Liver (tissue), 9 donors: ENCODE measurements around the gene PPP6R1. TPM values are rescaled to one million over a fixed set of nuclear protein-coding genes. Genes with fewer than 3 reads are reported as not detected.

Experiments used
- DNase-seq: peaks from one replicate; pipeline ENCODE4 v3.0.0-alpha.2; 2017; ENCODE audit warnings: low spot score
- H3K27ac ChIP-seq, 2 donors: one replicate each; pipeline ENCODE4 v1.7.0; 2013; ENCODE audit warnings: inconsistent platforms in 2 of 2, low read length in 2 of 2, control low read depth in 1 of 2, low read depth in 1 of 2, mild to moderate bottlenecking in 1 of 2
- H3K27me3 ChIP-seq, 4 donors: one replicate each; pipeline versions ENCODE4 v1.6.1 to v1.7.0; 2013; ENCODE audit warnings: low read length in 3 of 4, inconsistent platforms in 1 of 4, mild to moderate bottlenecking in 1 of 4, moderate library complexity in 1 of 4; ENCODE audit not compliant: control insufficient read depth in 4 of 4, insufficient read depth in 4 of 4
- H3K36me3 ChIP-seq, 4 donors: one replicate each; pipeline versions ENCODE4 v1.6.1 to v1.7.0; 2013; ENCODE audit warnings: low read length in 3 of 4, mild to moderate bottlenecking in 3 of 4, low read depth in 1 of 4, moderate library complexity in 1 of 4; ENCODE audit not compliant: control insufficient read depth in 4 of 4, insufficient read depth in 3 of 4
- H3K4me1 ChIP-seq, 4 donors: one replicate each; pipeline versions ENCODE4 v1.6.1 to v1.7.0; 2013; ENCODE audit warnings: low read length in 3 of 4, mild to moderate bottlenecking in 3 of 4, moderate library complexity in 1 of 4; ENCODE audit not compliant: control insufficient read depth in 4 of 4, insufficient read depth in 4 of 4
- H3K4me3 ChIP-seq, 3 donors: one replicate each; pipeline versions ENCODE4 v1.6.1 to v1.7.0; 2013; ENCODE audit warnings: low read length in 3 of 3, control low read depth in 1 of 3, low read depth in 1 of 3, mild to moderate bottlenecking in 1 of 3
- H3K9ac ChIP-seq, 2 donors: one replicate each; pipeline ENCODE4 v1.7.0; 2013; ENCODE audit warnings: low read length in 2 of 2, mild to moderate bottlenecking in 2 of 2, moderate library complexity in 2 of 2, control low read depth in 1 of 2, low read depth in 1 of 2
- H3K9me3 ChIP-seq, 4 donors: one replicate each; pipeline versions ENCODE4 v1.6.1 to v1.7.0; 2013; ENCODE audit warnings: low read length in 3 of 4; ENCODE audit not compliant: control insufficient read depth in 4 of 4
- EGR1 ChIP-seq, 2 donors: IDR thresholded peaks; 2 replicates each; pipeline ENCODE4 v1.6.1; 2016 to 2018; ENCODE audit warnings: antibody characterized with exemption in 2 of 2, low read depth in 2 of 2
- FOXA1 ChIP-seq: IDR thresholded peaks from 2 replicates; pipeline ENCODE4 v1.6.1; 2016; ENCODE audit warnings: antibody characterized with exemption
- FOXA2 ChIP-seq: IDR thresholded peaks from 2 replicates; pipeline ENCODE4 v1.6.1; 2016; ENCODE audit warnings: antibody characterized with exemption
- GABPA ChIP-seq, 2 donors: IDR thresholded peaks in 1 of 2; conservative IDR thresholded peaks in 1 of 2; 2 replicates each; pipeline ENCODE4 v1.6.1; 2016; ENCODE audit warnings: antibody characterized with exemption in 2 of 2, mild to moderate bottlenecking in 1 of 2, moderate library complexity in 1 of 2
- HNF4A ChIP-seq, 2 donors: conservative IDR thresholded peaks; 2 replicates each; pipeline ENCODE4 v1.6.1; 2016; ENCODE audit warnings: antibody characterized with exemption in 2 of 2, mild to moderate bottlenecking in 2 of 2
- HNF4G ChIP-seq: IDR thresholded peaks from 2 replicates; pipeline ENCODE4 v1.6.1; 2016; ENCODE audit warnings: antibody characterized with exemption
- JUND ChIP-seq, 2 donors: IDR thresholded peaks; 2 replicates each; pipeline ENCODE4 v1.6.1; 2016; ENCODE audit warnings: antibody characterized with exemption in 2 of 2
- NR2F2 ChIP-seq: IDR thresholded peaks from 2 replicates; pipeline ENCODE4 v1.6.1; 2016; ENCODE audit warnings: antibody characterized with exemption
- RAD21 ChIP-seq, 2 donors: IDR thresholded peaks; 2 replicates each; pipeline ENCODE4 v1.6.1; 2016; ENCODE audit warnings: antibody characterized with exemption in 2 of 2, mild to moderate bottlenecking in 2 of 2
- RXRA ChIP-seq, 2 donors: IDR thresholded peaks; 2 replicates each; pipeline ENCODE4 v1.6.1; 2017 to 2018; ENCODE audit warnings: antibody characterized with exemption in 2 of 2, mild to moderate bottlenecking in 1 of 2
- SP1 ChIP-seq: IDR thresholded peaks from 2 replicates; pipeline ENCODE4 v1.6.1; 2018; ENCODE audit warnings: antibody characterized with exemption, mild to moderate bottlenecking
- TAF1 ChIP-seq: conservative IDR thresholded peaks from 2 replicates; pipeline ENCODE4 v1.6.1; 2016; ENCODE audit warnings: antibody characterized with exemption, mild to moderate bottlenecking
- YY1 ChIP-seq: IDR thresholded peaks from 2 replicates; pipeline ENCODE4 v1.6.1; 2016; ENCODE audit warnings: antibody characterized with exemption, mild to moderate bottlenecking
- WGBS: extraction: QIAGEN DNeasy Blood & Tissue Kit; methylation state at CpG from one replicate; pipeline ENCODE4 v1.1.7; 2013; 5-methylcytosine and 5-hydroxymethylcytosine counted together
- polyA plus RNA-seq, 2 donors: library from polyadenylated mRNA; stranded (reverse) in 1 of 2; unstranded in 1 of 2; fragments of 200-250 nt in 1 of 2; fragments of >200 nt in 1 of 2; fragmentation: Nextera tagmentation in 1 of 2; extraction: Ambion mirVana in 1 of 2; gene quantifications; one replicate each; pipeline versions ENCODE4 v1.2.1 to v1.2.3, GENCODE V29; 2013 to 2015
- total RNA-seq, 2 donors: library from RNA; depleted of rRNA; stranded (reverse); fragments of >200 nt; gene quantifications; one replicate each; pipeline ENCODE4 v1.2.3, GENCODE V29; 2014
- TF ChIP-seq, protein P1 (sequence below): IDR thresholded peaks from 2 replicates; pipeline ENCODE4 v1.6.1; 2016; ENCODE audit warnings: antibody characterized with exemption
- TF ChIP-seq, protein P2 (sequence below): IDR thresholded peaks from 2 replicates; pipeline ENCODE4 v1.6.1; 2016; ENCODE audit warnings: antibody characterized with exemption, mild to moderate bottlenecking
- TF ChIP-seq, protein P3 (sequence below): IDR thresholded peaks from 2 replicates; pipeline ENCODE4 v1.6.1; 2016; ENCODE audit warnings: antibody characterized with exemption
- TF ChIP-seq, protein P4 (sequence below): fragments of 150-350 bp; IDR thresholded peaks from 2 replicates; pipeline ENCODE4 v1.5.1; 2017; ENCODE audit warnings: improper control_type of control experiment, low read depth, low read length; ENCODE audit not compliant: missing input control
- TF ChIP-seq, protein P5 (sequence below): IDR thresholded peaks from 2 replicates; pipeline ENCODE4 v1.6.1; 2016; ENCODE audit warnings: antibody characterized with exemption
- donor health status: healthy.
- donor health status: healthy.
- donor health status: healthy.
- donor health status: healthy.
- donor health status: healthy.

Gene PPP6R1
- total and polyA plus RNA-seq, 4 donors: 5.5 to 40.1 (median 22.5) TPM

DNA sequence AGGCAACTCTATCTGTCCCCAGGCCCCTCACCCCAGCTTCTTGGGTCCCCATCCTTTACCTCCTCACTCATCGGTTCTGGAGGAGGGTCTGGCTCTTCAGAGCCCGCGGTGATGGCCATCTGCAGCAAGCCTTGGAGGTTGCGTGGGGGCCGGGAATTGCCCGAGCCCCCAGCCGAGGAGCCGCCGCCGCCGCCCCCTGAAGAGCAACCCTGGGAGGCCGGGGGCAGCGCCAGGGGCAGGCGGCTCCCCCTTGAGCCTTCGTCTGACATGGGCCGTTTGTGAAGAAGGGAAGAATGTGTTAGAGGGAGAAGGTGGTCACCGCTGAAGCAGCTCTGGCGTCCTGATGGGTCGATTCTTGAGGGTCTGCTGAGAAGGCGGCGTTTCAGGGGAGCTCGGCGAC is 20.5 kb upstream of the PPP6R1 start:
- no peaks in the 10 kb centered on the region for H3K9me3 ChIP-seq
- peak overlapping the region; percentile 93 to 99 (median 99) for H3K4me3 ChIP-seq
- peaks cover 0 to 19% (median 3%) of the 10 kb centered on the region in 4 donors for H3K36me3 ChIP-seq
- 8% methylated on average over 23 of the region's 23 CpGs for WGBS
- peak overlapping the region in 1 of 2 donors; percentile 79 for H3K27ac ChIP-seq
- TF ChIP-seq HNF4G: no peak
- no peak for TF ChIP-seq RAD21 (IDR thresholded peaks at IDR 0.05)
- TF ChIP-seq, protein P1, sequence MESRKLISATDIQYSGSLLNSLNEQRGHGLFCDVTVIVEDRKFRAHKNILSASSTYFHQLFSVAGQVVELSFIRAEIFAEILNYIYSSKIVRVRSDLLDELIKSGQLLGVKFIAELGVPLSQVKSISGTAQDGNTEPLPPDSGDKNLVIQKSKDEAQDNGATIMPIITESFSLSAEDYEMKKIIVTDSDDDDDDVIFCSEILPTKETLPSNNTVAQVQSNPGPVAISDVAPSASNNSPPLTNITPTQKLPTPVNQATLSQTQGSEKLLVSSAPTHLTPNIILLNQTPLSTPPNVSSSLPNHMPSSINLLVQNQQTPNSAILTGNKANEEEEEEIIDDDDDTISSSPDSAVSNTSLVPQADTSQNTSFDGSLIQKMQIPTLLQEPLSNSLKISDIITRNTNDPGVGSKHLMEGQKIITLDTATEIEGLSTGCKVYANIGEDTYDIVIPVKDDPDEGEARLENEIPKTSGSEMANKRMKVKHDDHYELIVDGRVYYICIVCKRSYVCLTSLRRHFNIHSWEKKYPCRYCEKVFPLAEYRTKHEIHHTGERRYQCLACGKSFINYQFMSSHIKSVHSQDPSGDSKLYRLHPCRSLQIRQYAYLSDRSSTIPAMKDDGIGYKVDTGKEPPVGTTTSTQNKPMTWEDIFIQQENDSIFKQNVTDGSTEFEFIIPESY: no peak
- TF ChIP-seq, protein P2, sequence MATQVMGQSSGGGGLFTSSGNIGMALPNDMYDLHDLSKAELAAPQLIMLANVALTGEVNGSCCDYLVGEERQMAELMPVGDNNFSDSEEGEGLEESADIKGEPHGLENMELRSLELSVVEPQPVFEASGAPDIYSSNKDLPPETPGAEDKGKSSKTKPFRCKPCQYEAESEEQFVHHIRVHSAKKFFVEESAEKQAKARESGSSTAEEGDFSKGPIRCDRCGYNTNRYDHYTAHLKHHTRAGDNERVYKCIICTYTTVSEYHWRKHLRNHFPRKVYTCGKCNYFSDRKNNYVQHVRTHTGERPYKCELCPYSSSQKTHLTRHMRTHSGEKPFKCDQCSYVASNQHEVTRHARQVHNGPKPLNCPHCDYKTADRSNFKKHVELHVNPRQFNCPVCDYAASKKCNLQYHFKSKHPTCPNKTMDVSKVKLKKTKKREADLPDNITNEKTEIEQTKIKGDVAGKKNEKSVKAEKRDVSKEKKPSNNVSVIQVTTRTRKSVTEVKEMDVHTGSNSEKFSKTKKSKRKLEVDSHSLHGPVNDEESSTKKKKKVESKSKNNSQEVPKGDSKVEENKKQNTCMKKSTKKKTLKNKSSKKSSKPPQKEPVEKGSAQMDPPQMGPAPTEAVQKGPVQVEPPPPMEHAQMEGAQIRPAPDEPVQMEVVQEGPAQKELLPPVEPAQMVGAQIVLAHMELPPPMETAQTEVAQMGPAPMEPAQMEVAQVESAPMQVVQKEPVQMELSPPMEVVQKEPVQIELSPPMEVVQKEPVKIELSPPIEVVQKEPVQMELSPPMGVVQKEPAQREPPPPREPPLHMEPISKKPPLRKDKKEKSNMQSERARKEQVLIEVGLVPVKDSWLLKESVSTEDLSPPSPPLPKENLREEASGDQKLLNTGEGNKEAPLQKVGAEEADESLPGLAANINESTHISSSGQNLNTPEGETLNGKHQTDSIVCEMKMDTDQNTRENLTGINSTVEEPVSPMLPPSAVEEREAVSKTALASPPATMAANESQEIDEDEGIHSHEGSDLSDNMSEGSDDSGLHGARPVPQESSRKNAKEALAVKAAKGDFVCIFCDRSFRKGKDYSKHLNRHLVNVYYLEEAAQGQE: no peak
- no peak for TF ChIP-seq HNF4A (conservative IDR thresholded peaks at IDR 0.05)
- no peak for TF ChIP-seq NR2F2
- TF ChIP-seq EGR1 (IDR thresholded peaks at IDR 0.05; ENCODE audit: low read depth in 2 of 2): no peak
- H3K9ac ChIP-seq: no peak overlapping the region
- DNase-seq: no peak
- H3K4me1 ChIP-seq: peaks cover 7 to 15% (median 10%) of the 10 kb centered on the region in 4 donors
- H3K27me3 ChIP-seq: no peaks in the 10 kb centered on the region

DNA sequence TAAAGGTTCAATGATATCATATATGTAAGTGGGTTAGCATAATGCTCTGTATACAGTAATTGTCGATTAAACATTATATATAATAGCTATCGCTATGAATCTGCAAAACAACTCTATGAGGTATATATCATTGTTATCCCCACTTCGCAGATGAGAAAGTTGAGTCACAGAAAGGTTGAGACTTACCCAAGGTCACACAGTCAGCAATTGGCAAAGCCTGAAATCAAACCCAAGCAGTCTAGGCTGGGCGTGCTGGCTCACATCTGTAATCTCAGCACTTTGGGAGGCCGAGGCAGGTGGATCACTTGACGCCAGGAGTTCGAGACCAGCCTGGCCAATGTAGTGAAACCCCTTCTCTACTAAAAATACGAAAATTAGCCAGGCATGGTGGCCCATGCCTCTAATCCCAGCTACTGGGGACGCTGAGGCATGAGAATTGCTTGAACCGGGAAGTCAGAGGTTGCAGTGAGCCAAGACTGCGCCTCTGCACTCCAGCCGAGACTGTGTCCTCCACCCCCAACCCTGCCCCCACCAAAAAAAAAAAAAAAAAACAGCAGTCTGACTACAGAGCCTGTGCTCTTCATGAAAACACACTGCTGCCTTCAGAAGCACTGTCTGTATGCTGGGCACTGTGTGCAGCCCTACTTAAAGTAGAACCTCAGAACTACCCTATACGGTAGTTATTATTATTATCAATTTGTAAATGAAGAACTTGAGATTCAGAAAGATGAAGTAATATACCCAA is 19.7 kb upstream of the PPP6R1 start:
- Histone ChIP-seq H3K27me3 (no peaks in the 10 kb centered on the region), H3K9ac (no peak overlapping the region), H3K9me3 (no peaks in the 10 kb centered on the region), H3K4me3 (no peak overlapping the region), H3K27ac (no peak overlapping the region), H3K36me3 (peaks cover 3 to 25% (median 5%) of the 10 kb centered on the region in 4 donors), H3K4me1 (peaks cover 7 to 15% (median 10%) of the 10 kb centered on the region in 4 donors)
- DNase-seq: no peak
- 92% methylated on average over 13 of the region's 13 CpGs for WGBS
- TF ChIP-seq, protein P3, sequence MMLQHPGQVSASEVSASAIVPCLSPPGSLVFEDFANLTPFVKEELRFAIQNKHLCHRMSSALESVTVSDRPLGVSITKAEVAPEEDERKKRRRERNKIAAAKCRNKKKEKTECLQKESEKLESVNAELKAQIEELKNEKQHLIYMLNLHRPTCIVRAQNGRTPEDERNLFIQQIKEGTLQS: no peak
- TF ChIP-seq TAF1: no peak
- TF ChIP-seq GABPA (IDR thresholded peaks at IDR 0.05 in 1 of 2, conservative IDR thresholded peaks at IDR 0.05 in 1 of 2): no peak
- TF ChIP-seq, protein P4, sequence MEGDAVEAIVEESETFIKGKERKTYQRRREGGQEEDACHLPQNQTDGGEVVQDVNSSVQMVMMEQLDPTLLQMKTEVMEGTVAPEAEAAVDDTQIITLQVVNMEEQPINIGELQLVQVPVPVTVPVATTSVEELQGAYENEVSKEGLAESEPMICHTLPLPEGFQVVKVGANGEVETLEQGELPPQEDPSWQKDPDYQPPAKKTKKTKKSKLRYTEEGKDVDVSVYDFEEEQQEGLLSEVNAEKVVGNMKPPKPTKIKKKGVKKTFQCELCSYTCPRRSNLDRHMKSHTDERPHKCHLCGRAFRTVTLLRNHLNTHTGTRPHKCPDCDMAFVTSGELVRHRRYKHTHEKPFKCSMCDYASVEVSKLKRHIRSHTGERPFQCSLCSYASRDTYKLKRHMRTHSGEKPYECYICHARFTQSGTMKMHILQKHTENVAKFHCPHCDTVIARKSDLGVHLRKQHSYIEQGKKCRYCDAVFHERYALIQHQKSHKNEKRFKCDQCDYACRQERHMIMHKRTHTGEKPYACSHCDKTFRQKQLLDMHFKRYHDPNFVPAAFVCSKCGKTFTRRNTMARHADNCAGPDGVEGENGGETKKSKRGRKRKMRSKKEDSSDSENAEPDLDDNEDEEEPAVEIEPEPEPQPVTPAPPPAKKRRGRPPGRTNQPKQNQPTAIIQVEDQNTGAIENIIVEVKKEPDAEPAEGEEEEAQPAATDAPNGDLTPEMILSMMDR: no peak
- no peak for TF ChIP-seq RAD21 (IDR thresholded peaks at IDR 0.05)
- no peak for TF ChIP-seq FOXA1
- no peak for TF ChIP-seq JUND (IDR thresholded peaks at IDR 0.05)
- TF ChIP-seq EGR1 (IDR thresholded peaks at IDR 0.05; ENCODE audit: low read depth in 2 of 2): no peak
- TF ChIP-seq NR2F2: no peak
- no peak for TF ChIP-seq YY1
- TF ChIP-seq, protein P5, sequence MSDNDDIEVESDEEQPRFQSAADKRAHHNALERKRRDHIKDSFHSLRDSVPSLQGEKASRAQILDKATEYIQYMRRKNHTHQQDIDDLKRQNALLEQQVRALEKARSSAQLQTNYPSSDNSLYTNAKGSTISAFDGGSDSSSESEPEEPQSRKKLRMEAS: no peak
- TF ChIP-seq SP1: no peak
- TF ChIP-seq FOXA2: no peak
- TF ChIP-seq, protein P2: no peak
- TF ChIP-seq RXRA (IDR thresholded peaks at IDR 0.05): no peak
- TF ChIP-seq HNF4A (conservative IDR thresholded peaks at IDR 0.05): no peak
